ENCODE results near the gene EPHA10.
"Not testable (repeated sequence)": the region's sequence is repeated elsewhere in the genome, so short reads cannot be mapped to it uniquely, and the experiment has no call there.

EPHA10 gene

DNA sequence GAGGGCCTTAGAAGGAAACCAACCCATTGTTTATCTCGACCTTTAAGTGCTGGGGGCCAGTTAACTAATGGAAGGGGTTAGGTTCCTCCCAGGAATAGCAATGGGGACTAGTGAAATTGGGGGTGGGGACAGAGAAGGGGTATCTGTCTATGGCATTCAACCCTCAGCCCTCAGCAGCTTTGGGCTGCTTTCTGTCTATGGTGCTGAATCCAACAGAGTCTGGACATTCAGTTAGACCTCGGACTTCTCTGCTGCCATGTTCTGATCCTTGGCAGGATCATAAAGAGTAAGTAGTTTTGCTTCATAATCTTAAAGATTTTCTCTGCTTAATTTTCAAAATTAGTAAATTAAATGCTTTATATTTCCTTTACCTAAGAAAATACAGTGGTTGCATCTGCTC, 2.6 kb upstream of the EPHA10 start:
- DNase-seq = no peak

GRCh38 chr1:37765916-37766664, 1.2 kb upstream of the EPHA10 start:
- no peak for DNase-seq

GRCh38 chr1:37764414-37764825, 500 bp downstream of the EPHA10 start:
- peak; percentile 40 for DNase-seq

GRCh38 chr1:37763791-37764413, 1.0 kb downstream of the EPHA10 start:
- no peak for DNase-seq

- no peak for DNase-seq
These were observed 2.4 kb downstream of the EPHA10 start for GRCh38 chr1:37762516-37762915.

DNA sequence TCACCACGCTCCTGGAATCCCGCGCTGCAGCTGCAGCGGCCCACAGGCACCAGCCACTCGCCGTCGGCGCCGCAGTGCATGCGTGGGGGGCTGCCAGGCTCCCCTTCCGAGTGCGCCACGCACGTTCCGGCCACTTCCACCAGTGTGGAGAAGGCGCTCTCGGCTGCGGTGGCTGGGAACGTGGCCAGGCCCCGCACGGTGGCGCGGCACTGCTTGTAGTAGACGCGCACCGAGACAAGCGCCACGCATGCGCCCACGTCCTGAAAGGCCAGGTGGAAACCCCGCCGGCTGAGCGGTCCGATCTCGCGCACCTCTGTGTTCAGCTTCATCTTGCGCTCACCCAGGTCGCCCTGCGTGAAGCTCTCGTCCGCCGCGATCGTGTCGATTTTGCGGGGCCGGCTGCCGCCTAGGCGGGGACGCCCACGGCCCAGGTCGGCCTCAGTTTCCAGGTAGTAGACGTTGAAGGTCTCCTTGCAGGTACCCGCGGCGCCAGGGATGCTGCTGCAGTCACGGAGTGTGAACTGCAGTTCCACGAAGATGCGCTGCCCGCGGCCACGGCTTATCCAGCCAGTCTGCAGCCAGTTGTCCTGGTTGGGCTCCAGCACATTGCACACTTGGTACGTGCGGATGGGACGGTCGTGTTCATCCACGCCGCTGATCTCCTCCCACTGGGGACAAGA, 3.4 kb downstream of the EPHA10 start:
- DNase-seq = no peak

DNA sequence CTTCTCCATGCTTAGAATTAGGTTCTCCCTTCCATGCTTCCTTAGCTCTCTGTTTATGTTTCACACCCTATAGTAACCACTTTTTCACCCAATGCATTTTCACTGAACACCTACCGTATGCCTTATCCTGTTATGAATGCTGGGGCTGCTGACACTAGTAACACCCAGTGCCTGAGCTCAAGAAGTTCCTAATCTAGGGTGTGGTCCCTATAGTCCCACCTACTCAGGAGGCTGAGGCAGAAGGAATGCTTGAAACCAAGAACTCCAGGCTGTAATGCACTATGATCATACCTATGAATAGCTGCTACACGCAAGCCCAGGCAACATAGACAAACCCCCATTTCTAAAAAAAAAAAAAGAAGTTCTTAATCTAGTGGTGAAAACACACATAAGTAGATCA, 5.5 kb downstream of the EPHA10 start:
- DNase-seq = no peak

DNA sequence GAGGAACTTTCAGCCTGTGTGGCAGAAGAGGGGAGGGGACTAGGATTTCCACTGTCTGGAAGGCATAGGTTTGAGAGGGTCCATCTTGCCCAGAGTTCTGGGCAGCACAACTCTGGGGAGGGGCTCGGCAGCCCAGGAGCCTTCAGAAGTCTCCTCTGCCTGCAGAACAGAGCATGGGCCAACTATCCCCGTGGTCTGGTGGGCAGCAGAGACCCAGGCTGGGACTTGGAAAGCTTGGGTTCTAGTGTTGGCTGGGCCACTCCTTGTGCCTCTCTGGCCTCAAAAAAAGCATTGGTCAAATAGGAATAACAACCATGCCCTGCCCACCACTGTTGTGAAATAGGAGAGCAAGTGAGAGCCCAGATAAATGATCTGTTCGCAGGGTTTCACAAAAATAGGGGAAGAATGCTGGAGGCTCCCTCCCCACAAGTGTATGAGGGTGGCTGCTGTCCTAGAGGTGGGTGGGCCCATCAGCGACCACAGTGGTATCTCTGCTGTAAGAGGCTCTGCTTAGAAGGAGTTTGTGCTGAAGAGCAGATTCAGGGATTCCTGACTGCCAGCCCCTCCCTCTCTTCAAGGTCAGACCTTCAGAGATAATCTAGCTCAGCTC, 8.9 kb downstream of the EPHA10 start:
- DNase-seq = no peak

GRCh38 chr1:37755290-37755689, 9.6 kb downstream of the EPHA10 start:
- DNase-seq = no peak

DNA sequence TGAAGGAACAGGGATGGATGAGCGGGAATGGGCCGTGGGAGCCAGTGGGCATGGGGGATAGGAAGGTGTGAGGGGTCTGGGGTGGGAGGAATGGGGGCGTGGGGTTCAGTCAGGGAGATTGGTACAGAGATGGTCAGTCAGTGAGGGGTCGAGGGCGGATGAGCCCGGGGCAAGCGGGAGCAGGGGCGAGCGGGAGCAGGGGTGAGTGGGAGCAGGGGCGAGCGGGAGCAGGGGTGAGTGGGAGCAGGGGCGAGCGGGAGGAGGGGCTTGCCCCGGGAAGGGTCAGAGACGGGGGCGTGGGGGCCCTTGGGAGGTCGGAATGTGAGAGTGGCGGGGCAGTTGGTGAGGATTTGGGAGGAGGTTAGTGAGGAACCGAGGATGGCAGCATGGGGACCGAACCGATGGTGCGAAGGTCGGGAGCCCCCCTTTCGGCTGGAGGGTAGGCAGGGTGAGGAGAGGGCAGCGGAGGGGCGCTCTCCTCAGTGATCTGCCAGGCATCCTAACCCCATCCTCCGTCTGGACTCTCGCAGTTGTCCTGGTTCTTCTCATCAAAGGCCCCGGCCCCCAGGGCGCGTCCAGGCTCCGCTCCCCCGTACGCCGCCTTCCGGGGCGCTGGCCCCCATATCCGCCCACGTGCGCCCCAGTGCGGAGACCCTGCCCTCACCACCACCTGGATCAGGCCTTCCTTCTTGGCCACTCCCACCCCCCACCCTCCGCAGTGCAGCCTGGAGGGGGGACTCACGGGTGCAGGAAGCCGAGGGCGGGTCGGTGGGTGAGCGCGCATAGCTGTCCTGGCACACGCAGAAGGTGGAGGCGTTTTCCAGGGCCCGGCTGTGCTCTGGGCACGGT, 11.2 kb downstream of the EPHA10 start:
- no peak for DNase-seq

- no peak for DNase-seq
These were observed 12.1 kb downstream of the EPHA10 start for GRCh38 chr1:37752583-37753471.

DNA sequence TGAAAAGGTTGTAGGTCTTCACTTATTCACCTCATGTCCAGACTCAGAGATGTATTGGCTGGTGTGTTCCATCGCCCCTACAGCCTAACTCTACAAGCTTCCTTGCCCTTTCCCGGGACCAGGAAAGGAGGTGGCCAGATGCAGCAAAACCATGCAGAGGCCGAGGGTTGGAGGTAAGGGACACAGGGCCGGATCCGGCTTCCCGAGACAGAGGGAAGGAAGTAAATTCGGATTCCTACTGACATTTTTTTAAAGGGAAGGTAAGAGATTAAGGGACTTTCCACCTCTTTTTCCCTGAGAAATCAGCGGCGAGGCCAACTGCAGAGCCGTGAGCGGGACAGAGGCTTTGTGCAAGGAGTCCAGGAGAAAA, 12.7 kb downstream of the EPHA10 start:
- no peak for DNase-seq

- no peak for DNase-seq
These were observed 16.4 kb downstream of the EPHA10 start for GRCh38 chr1:37748565-37748964.

GRCh38 chr1:37746806-37747205, 18.1 kb downstream of the EPHA10 start:
- no peak for DNase-seq

DNA sequence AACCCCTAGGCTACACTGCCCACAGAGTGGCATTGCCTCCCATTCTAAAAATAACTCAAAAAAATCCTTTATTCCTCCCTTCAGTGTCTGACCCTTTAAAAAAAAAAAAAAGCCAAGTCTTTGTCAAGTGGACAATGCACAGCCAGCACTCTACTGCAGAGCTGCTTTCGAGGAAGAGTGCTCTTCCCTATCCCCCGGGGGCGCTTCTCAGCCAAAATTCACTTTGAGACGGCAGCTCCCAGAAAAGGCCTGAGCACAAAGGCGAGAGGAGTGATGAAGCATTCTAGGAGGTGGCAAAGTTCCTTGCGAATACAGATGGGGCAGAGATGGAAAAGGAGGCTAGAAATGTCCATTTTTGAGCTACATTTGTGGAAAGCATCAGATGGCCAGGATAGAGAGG, 23.3 kb downstream of the EPHA10 start:
- DNase-seq = no peak

GRCh38 chr1:37741130-37741529, 23.8 kb downstream of the EPHA10 start:
- peak; percentile 19 for DNase-seq

- no peak for DNase-seq
These were observed 25.7 kb downstream of the EPHA10 start for GRCh38 chr1:37739222-37739621.

- not testable (repeated sequence) for DNase-seq
These were observed 26.3 kb downstream of the EPHA10 start for GRCh38 chr1:37738619-37739018.

GRCh38 chr1:37737975-37738374, 26.9 kb downstream of the EPHA10 start:
- DNase-seq = not testable (repeated sequence)

- DNase-seq = no peak
These were observed 30.0 kb downstream of the EPHA10 start for GRCh38 chr1:37734629-37735591.
